Measurements from ENCODE around the gene TALDO1.

Gene TALDO1

DNA sequence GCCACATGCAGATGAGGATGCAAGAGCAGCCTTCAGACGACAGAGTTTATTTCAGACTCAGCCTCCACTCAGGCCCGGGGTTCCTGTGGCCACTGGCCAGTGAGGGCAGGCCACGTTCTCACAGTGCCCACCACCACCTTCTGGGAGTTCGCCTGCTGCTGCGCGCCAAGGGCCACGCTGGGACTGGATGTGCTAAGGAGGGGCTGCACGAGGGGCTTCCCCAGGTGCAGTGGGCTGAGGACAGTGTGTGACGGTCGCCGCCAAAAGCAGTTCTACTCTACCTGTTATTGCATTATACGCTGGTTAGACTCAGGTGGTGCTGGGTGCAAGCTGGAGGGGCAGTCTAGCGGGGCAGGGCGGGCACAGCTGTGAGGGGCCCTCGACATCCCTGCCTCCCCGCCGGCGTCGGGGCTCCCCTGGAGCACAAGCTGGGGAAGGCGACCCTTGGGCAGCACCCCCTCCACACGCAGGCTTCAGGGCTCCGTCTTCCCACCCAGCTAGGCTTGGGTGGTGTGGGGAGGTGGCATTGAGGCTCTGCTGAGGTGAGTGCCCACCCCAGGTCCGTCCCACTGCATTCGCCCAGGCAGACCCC, 39.9 kb downstream of the TALDO1 start:
- DNase-seq (ENCODE audit: low read depth, low spot score), result no peak

DNA sequence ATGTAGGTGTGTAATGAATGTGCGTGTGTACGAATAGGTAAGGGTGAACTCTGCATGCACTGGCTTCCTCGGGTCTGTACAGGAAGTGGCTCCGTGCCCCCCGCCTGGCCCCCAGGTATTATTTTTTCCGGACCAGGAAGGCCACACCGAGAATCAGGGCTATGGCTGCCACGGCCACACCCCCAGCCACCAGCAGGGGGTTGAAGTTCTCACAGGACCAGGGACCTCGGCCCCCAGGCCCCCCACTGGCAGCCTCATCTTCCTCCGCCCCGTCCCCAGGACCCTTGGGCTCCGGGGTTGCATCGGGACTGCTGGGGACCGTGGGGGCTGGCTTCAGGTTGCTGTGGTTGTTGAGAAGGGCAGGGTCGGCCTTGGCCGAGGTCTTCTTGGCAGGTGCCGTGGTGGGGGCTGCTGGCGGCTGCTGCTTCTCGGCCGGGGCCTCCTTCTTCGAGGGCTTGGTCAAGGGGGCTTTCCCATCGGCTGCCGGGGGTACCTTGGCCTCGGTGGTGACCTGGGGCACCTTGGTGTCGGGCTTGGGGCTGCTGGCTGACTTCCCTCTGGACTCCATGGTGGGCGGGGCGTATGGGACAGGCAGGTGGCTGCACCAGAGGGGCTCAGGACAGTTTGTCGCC, 40.9 kb downstream of the TALDO1 start:
- no peak for DNase-seq (ENCODE audit: low read depth, low spot score)

DNA sequence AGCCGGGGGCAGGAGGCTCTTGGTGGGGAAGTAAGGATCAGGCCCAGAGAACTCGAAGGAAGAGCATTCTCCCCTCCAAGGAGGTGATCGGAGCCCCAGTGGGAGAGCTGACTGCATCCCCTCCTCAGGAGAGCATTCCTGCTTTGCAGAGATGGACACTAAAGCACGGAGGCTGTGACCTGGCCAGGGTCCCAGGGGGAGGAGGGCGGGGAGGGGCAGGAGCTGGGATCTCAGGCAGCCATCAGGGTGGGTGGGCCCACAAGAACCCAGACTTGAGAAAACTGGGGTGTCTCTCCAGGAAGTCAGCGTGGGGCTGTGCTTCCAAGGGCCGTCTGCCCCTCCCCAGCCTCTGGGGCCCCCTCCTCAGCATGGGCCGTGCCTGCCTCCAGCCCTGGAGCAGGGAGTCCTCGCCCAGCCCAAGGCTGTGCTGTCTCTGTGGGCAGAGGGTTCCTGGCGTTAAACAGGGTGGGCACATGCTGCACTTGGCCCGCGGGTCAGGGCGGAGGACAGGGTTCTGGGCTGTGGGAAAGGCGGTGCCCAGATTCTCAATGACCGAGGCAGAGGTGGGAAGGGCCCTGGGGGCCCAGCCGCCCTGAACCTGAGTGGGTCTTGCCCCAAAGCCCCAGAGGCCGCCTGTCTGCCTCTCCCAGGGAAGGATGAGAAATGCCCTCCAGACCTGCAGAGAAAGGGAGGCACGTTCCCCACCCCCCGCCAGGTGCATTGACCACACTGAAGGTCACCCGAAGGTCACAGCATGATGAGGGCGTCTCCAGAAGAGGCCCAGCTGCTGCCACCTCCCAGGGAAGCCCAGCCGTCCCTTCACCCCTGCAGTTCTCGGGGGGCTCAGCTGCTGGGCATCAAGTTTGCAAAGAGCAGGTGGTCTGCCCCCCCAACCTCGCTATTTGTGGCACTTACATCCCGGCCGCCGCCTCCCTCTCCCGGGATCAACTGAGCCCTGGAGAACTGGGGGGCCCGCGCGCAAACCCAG, 42.0 kb downstream of the TALDO1 start:
- no peak for DNase-seq (ENCODE audit: low read depth, low spot score)

DNA sequence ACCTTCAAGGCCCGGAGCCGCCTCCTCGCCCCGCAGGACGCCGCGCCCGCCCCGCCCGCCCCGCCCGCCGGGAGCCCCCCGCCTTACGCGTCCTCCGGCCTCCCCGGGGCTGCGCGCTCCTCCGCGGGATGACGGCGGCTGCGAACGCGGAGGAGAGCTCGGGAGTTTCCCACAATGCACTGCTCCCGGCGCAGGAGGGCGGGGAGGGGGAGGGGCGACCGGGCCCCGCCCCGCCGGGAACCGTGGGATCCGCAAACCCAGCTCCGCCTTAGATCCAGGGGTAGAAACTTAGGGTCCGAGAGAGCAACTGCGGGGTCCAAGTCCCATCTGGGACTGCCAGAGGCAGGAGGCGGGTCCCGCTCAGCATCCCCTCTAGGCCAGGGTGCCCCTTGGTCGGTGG, 42.7 kb downstream of the TALDO1 start, which contains the start of gene CEND1:
Gene CEND1 (minus strand): TSS at position 148 of the 400 bp plus-strand sequence. CDS start 1,514 bp downstream, outside the sequence.
- no peak for DNase-seq (ENCODE audit: low read depth, low spot score)

- peak; percentile 83 for DNase-seq (ENCODE audit: low read depth, low spot score)
Measured at GRCh38 chr11:790721-791564, 43.7 kb downstream of the TALDO1 start.

DNA sequence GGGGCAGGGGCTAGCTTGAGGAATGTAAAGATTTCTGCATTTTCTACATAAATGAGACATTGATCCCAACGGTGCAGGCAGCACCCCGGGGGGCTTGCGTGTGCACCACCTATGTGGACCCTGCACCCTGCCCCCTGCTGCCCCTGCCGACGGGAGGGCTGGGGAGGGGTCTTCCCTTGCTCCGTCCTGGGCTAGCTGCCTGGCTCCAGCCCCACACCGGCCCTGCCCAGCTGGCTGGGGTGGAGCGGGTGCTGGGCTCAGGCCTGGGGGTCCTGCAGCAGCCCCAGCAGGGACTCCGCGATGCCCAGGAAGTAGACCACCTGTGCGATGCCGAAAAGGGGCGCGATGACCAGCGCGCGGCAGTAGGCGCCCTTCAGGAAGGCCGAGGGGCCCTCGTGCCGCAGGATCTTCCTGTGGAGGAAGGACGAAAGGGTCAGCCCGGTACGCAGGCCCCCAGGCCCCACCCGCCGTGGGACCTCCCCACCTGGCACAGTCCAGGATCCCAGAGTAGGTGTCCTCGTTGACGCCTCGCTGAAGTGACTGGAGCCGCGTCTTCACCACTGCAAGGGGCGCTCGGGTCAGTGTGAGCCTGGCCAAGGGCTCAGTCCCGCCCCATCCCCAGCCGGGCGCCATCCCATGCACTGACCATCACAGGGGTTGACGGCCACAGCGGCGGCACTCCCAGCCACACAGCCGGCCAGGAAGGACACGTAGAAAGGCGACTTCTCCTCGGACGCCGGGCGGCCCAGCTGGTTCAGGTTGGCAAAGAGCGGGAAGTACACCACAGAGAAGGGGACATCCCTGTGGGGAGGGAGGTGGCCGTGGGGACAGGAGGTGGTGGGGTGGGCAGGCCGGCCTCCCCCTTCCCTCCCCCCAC, 44.6 kb downstream of the TALDO1 start:
- no peak for DNase-seq (ENCODE audit: low read depth, low spot score)

- no peak for DNase-seq (ENCODE audit: low read depth, low spot score)
Measured at GRCh38 chr11:792535-792821, 45.2 kb downstream of the TALDO1 start.

DNA sequence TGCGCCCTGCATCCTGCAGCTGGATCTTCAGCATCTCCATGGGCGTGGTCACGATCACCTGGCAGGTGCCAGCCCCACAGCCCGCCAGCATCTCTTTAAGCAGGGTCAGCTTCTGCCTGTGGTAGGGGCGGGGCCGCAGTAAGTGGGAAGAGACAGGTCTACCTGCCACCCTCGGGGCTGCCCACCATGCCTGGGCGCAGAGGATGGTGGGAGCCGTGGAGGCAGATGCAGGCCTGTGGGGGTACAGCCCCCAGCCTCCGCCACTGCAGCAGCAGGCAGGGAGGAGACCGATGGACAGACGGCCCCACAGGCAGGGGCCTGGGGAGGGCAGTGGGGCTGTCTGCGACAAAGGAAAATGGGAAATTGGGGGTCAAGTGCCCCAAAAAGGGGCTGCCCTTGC, 45.6 kb downstream of the TALDO1 start:
- no peak for DNase-seq (ENCODE audit: low read depth, low spot score)

- DNase-seq (ENCODE audit: low read depth, low spot score), result no peak
Measured at GRCh38 chr11:793556-793955, 46.3 kb downstream of the TALDO1 start.

- no peak for DNase-seq (ENCODE audit: low read depth, low spot score)
Measured at GRCh38 chr11:794013-794765, 46.9 kb downstream of the TALDO1 start.

- DNase-seq (ENCODE audit: low read depth, low spot score), result no peak
Measured at GRCh38 chr11:794766-795633, 47.7 kb downstream of the TALDO1 start.

DNA sequence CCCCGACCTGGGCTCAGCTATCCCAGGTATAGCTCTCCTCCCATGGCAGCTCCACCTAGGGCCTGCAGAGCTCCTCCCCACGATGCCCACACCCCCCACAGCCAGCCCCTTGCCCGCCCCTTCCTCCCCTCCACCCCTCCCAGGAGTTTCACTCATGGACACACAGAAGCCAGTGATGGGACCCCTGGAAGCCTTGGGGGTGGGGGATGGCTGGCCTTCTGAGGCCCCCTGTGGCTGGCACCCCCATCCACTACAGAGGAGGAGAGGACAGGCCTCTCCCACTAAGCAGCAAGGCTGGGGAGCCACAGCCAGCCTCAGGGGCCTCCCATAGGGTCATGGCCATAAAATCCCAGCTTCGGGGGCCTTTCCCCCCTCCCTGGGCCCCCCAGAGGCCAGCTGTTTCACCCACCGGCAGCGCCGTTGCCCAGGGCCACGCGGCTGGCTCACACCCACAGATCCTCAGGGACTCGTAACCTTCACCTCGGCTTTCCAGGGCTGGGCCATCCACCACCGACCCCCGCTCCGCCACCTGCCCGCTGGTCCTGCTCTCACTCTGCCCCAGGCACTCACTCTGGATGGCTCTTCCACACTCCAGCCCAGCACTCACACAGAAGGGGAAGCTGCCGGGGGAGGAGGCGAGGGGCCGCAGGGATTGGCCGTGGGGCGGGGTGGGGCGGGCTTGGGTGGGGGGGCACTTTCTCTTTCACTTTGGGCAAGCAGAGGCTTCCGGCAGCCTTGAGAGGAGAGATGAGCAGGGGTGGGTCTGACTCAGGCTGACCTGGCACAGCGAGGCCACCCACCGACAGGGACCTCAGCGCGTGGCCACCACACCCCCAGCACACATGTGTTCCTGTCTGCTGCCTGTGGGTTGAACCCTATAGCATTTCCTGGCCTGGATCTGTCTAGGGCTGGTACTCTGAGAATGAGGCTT, 48.6 kb downstream of the TALDO1 start:
- no peak for DNase-seq (ENCODE audit: low read depth, low spot score)

DNA sequence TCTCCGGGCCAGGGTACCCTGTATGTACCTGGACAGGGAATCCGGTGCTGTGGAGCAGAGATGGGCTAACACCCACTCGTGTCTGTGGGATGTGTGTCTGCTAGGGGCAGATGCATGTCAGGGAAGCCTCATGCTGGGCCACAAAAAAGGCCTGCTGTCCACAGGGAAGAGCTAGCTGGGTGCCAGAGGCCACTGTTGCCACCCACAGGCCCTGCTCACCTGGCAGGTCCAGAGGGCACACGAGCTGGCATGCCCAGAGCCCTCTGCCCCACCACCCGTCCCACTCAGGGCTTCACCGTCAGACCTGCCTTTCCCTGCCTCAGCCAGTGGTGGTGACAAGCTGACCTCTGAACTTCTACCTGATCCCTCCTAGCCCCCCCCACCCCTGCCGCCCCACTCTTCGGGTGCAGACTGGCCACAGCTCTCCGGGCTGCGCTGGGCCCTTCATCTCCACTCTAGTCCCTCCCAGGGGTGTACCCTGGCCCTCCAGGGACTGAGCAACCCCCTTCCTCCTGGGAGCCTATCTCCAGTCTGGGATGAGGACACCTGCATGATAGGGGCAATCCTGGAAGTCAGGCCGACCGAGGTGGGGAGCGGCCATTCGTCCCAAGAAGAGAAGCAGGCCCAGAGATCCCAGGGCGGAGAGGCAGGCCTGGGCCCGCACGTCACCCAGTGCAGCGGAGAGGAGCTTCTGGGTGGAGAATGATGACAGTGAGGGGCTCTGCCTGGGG, 49.5 kb downstream of the TALDO1 start:
- DNase-seq (ENCODE audit: low read depth, low spot score), result no peak

- peak; percentile 76 for DNase-seq (ENCODE audit: low read depth, low spot score)
Measured at GRCh38 chr11:797296-798092, 50.2 kb downstream of the TALDO1 start.

- DNase-seq (ENCODE audit: low read depth, low spot score), result peak; percentile 77
Measured at GRCh38 chr11:798093-798713, 50.9 kb downstream of the TALDO1 start, which contains the start of gene SLC25A22. SLC25A22 (minus strand) TSS chr11:798281; CDS start chr11:795006, 3,275 bp downstream.

Measured in ELF-1 (cell line).